ENCODE measurements around the gene PFAS.

The PFAS gene

GRCh38 chr17:8256291-8256690, 7.2 kb downstream of the PFAS start:
- TF ChIP-seq CTCF (conservative IDR thresholded peaks at IDR 0.05), result no peak
- no peak overlapping the region for H3K27ac ChIP-seq

- no peak overlapping the region for H3K27ac ChIP-seq
- no peak for TF ChIP-seq CTCF (conservative IDR thresholded peaks at IDR 0.05)
These were observed 7.6 kb downstream of the PFAS start for GRCh38 chr17:8256691-8257090.

- no peak for TF ChIP-seq CTCF (conservative IDR thresholded peaks at IDR 0.05)
- H3K27ac ChIP-seq, result no peak overlapping the region
These were observed 8.7 kb downstream of the PFAS start for GRCh38 chr17:8257801-8258200.

- no peak overlapping the region for H3K27ac ChIP-seq
- TF ChIP-seq CTCF (conservative IDR thresholded peaks at IDR 0.05), result no peak
These were observed 15.2 kb downstream of the PFAS start for GRCh38 chr17:8264320-8264719.

GRCh38 chr17:8264836-8265542, 15.9 kb downstream of the PFAS start:
- H3K27ac ChIP-seq, result no peak overlapping the region
- no peak for TF ChIP-seq CTCF (conservative IDR thresholded peaks at IDR 0.05)

GRCh38 chr17:8266648-8267479, 17.8 kb downstream of the PFAS start:
- H3K27ac ChIP-seq, result no peak overlapping the region
- TF ChIP-seq CTCF (conservative IDR thresholded peaks at IDR 0.05), result no peak

GRCh38 chr17:8267480-8268147, 18.5 kb downstream of the PFAS start:
- TF ChIP-seq CTCF (conservative IDR thresholded peaks at IDR 0.05), result no peak
- H3K27ac ChIP-seq, result no peak overlapping the region
